IPS-NIHi7 (cell line): Measurements from ENCODE around the gene OR2S2.
A peak's percentile ranks its signal among the peaks of the same experiment; 100 is the strongest.
"Not testable (repeated sequence)": the region's sequence is repeated elsewhere in the genome, so short reads cannot be mapped to it uniquely, and the experiment has no call there.

Source experiments
- DNase-seq: peaks from one replicate; pipeline ENCODE4 v3.0.0; 2012; ENCODE audit warnings: mixed read lengths; ENCODE audit errors: extremely low spot score

OR2S2 gene

GRCh38 chr9:35933550-35934067, 24.3 kb downstream of the OR2S2 start:
- DNase-seq, result no peak

GRCh38 chr9:35932735-35933134, 25.2 kb downstream of the OR2S2 start:
- no peak for DNase-seq

DNA sequence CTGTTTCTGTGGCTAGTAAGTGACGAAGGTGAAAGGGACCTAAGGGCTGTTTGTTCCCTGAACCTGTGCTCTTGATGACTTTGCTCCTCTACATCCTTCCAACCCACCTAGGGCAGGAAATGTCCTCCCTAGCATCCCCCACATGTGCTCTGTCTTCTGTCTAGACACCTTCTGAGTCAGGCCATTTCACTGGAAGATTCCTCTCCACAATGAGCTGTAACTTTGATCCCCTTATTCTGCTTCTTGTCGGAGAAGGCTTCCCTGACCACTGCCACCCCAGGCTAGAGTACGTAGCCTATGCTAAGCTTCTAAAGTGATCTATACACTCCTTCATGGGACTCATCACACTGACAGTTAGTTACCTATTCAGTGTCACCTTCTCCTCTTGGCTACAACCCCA, 27.0 kb downstream of the OR2S2 start:
- DNase-seq, result no peak

DNA sequence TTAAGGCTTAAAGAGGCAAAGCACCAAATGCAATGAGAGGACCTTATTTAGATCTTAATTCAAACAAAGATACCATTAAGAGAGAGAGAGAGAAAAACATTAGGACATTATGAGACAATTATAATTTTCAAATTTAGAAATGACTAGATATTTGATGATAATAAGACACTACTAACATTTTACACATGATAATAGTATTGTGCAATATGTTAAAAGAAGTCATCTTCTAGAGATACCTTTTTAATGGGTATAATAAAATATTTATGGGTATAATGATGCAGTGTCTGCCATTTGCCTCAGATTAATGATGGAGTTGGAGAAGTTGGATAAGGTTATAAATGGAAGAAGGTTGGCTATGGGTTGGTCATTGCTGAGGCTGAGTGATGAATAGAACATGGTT, 27.4 kb downstream of the OR2S2 start:
- DNase-seq, result no peak

DNA sequence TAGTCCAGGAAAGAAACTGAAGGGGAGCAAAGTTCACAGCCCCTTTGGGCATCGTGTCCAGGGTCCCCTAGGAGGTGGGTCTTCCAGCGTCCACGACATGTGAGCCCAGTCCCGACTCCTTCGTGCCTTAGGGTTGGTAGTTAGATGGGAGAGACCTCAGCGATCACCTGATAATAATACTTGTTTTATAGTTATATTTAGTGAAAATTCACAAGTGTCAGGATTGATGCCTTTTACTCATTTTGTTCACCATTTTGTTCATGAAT, 28.6 kb downstream of the OR2S2 start:
- no peak for DNase-seq

DNA sequence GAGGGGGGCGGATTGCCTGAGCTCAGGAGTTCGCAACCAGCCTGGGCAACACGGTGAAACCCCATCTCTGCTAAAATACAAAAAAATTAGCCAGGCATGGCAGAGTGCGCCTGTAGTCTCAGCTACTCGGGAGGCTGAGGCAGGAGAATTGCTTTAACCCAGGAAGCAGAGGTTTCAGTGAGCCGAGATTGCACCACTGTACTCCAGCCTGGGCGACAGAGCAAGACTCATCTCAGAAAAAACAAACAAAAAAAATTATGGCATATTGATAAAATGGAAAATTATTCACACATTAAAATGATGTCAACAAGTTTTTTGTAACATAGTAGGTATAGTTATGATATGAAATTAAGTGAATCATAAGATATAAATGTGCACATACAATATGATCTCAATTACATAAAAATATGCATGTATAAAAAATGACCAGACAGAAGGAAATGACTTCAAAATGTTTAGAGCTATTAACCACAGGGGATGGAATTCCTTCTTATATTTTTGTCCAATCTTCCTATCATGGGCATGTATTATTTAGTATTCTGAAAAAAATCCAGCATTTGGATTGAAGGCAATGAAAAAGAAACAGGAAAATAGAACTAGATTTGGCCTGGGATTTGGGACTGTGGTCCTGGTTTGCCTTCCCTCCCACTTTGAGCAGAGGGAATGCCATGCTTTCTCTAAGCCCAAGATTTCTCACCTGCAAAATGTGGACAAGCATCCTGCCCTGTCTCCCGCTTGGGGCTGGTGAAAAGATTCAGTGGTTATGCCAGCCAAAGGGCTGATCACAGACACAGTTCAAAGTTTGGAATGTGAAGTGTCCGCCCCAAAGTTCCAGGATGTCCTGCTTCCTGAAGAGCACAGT, 29.1 kb downstream of the OR2S2 start:
- no peak for DNase-seq

DNA sequence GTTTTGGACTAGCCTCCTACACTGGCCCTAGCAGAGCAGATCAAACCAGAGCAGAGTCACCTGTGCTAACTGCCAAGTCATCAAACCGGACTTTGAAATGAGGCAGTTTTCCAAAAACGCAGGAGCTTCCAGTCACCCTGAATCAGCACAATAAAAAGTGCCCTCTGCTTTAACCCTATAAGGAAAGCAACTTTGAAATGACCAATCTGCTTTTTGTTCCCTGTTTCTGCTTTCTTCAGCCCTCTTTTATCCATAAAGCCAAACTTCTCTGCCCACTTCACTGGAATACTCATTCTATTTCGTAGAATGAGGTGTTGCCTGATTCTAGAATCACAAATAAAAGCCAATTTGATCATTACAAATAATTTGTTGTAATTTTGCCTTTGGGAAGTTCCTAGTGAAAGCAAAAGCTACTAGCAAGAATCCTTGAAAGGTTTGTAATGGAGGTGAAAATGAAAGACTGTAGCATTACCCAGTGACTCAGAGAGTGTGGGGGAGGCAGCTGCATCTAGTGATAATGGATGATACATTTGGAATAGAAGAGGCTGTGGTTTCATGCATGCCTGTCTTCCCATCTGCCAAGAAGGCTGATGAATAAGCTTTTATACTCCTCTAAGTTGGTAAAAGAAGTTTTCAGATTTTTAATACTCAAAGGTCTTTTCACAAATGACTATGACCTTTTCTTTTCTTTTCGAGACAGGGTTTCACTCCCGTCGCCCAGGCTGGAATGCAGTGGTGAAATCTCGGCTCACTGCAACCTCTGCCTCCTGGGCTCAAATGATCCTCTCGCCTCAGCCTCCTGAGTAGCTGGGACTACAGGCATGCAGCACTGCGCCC, 33.8 kb downstream of the OR2S2 start:
- DNase-seq, result no peak

- no peak for DNase-seq
Observed at GRCh38 chr9:35923598-35923926, 34.4 kb downstream of the OR2S2 start.

DNA sequence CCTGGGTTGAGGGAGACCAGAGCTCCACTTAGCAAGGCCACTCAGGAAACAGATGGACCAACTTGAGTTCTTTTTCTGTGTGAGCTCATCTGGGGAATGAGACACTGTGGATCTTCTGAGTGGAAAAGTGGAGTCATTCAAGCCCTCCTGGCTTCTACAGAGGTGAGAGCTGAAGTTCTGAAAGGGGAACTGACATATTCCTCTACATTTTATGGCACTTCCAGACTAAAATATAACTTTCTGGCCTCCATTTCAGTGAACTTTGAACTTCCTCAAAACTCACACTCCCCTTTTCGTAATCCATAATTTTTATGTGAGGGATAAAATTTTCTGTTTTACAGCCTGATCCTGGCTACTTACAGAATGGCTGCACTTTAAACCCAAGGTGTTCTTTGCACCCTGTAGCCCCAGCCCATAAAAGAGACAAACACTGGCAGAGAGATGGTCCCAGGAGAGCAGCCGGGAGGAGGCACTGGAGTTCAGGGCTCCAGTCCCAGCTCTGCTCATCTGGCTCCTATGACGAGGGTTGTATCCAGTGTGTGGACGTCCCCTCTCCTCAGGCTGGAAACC, 37.8 kb downstream of the OR2S2 start:
- DNase-seq, result no peak

- no peak for DNase-seq
Observed at GRCh38 chr9:35919212-35920008, 38.5 kb downstream of the OR2S2 start.

- no peak for DNase-seq
Observed at GRCh38 chr9:35918780-35919179, 39.2 kb downstream of the OR2S2 start.

GRCh38 chr9:35917261-35917660, 40.7 kb downstream of the OR2S2 start:
- DNase-seq, result no peak

DNA sequence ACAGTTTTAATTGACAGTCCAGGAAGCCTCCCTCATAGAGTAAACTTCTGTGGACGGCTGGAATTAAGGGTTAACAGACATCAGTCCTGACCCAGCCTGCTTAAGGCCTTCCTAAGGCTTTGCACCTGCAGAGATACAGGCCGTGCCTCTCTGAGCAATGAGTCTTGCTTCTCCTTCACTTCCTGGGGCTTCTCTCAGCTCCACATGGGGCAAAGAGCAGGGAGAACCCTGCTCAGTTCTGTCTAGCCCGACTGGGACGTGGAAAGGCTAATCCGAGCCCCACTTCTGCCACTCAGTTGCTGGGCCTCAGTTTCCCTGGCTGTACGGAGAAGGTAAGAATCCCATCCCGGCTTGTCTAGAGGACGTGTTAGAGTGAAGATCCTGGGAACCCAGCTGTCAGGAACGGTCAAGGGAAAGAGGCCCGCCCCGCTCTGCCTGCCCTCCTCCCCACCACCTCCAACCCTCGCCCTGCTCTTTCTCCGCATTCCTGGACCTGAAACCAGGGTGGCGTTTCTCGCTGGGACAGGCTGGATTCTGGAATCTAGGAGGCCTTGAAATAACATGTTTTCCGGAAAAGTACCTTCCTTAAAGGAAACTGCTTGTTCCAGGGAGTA, 42.2 kb downstream of the OR2S2 start:
- DNase-seq, result no peak

- no peak for DNase-seq
Observed at GRCh38 chr9:35914301-35914807, 43.6 kb downstream of the OR2S2 start.

DNA sequence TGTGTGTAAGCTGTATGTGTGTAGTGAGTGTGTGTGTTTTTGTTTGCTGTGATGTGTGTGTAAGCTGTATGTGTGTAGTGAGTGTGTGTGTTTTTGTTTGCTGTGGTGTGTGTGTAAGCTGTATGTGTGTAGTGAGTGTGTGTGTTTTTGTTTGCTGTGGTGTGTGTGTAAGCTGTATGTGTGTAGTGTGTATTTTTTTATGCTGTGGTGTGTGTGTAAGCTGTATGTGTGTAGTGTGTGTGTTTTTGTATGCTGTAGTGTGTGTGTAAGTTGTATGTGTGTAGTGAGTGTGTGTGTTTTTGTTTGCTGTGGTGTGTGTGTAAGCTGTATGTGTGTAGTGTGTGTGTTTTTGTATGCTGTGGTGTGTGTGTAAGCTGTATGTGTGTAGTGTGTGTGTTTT, 44.5 kb downstream of the OR2S2 start:
- not testable (repeated sequence) for DNase-seq

- DNase-seq, result no peak
Observed at GRCh38 chr9:35912791-35913400, 45.1 kb downstream of the OR2S2 start.

DNA sequence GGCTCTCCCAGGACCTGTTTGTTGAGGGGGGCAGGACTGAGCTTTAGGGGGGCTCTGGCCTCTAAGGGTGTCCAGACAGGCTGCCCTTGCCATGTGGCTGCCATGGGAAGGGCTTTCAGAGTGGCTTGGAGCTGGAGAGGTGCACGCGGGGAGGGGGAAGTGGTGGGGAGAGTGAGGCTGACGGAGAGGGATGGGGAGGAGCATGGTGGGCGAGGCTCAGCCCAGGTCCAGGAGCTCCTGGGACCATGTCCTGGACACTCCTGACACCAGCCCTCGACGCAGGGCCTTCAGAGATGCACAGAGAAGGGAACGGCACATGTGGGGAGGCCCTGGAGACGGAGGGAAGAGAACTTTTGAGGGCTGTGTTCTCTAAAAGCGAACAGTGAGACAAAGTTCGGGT, 46.3 kb downstream of the OR2S2 start:
- no peak for DNase-seq

DNA sequence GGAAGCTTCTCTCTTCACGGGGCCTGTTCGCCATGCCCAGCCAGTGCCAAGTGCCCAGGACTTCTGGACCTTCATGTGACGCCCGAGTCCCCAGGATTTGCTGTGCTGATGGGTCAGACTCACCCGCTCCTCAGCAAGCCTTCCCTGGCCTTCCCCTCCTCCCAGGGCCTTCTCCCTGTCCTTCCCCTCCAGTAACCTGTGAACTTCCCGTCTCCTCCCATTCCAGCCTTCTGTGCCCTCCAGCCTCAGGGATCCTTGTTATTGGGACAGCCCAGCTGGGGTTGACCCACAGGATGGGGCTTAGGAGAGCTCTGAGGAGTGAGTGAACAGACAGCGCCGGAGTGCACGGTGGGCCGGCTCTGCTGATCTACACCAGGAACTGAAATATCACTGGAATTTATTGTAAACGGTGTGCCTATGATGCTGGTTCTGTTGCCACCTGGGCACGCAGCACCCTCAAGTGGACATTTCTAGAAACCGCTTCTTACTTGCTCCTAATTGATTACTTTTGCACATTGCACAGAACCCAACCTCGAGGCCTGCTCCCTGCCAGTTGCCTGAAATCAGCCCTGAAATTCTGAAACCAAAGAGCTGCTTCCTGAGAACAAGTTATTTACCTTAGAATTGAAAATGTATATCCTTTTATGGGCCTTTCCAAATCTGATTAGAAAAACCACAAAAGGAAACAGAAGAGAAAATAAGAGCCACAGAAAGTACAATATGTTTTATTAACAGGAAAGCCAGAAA, 47.2 kb downstream of the OR2S2 start:
- peak; percentile 55 for DNase-seq

GRCh38 chr9:35909687-35910612, 48.0 kb downstream of the OR2S2 start:
- DNase-seq, result no peak
